WI38 (cell line): ENCODE data around the gene REV3L.

Experiments used
- H3K4me3 ChIP-seq: 2 replicates; pipeline ENCODE4 v1.5.1; 2011; ENCODE audit warnings: low read depth, mild to moderate bottlenecking, control low read depth, low read length
- TF ChIP-seq, protein P1 (sequence below): IDR thresholded peaks from 2 replicates; pipeline ENCODE4 v1.5.1; 2012; ENCODE audit warnings: low read depth, mild to moderate bottlenecking, control low read depth, low read length

The REV3L gene

GRCh38 chr6:111462770-111463391 lies 20.1 kb downstream of the REV3L start:
- no peak overlapping the region for H3K4me3 ChIP-seq
- TF ChIP-seq, protein P1, sequence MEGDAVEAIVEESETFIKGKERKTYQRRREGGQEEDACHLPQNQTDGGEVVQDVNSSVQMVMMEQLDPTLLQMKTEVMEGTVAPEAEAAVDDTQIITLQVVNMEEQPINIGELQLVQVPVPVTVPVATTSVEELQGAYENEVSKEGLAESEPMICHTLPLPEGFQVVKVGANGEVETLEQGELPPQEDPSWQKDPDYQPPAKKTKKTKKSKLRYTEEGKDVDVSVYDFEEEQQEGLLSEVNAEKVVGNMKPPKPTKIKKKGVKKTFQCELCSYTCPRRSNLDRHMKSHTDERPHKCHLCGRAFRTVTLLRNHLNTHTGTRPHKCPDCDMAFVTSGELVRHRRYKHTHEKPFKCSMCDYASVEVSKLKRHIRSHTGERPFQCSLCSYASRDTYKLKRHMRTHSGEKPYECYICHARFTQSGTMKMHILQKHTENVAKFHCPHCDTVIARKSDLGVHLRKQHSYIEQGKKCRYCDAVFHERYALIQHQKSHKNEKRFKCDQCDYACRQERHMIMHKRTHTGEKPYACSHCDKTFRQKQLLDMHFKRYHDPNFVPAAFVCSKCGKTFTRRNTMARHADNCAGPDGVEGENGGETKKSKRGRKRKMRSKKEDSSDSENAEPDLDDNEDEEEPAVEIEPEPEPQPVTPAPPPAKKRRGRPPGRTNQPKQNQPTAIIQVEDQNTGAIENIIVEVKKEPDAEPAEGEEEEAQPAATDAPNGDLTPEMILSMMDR: no peak

DNA sequence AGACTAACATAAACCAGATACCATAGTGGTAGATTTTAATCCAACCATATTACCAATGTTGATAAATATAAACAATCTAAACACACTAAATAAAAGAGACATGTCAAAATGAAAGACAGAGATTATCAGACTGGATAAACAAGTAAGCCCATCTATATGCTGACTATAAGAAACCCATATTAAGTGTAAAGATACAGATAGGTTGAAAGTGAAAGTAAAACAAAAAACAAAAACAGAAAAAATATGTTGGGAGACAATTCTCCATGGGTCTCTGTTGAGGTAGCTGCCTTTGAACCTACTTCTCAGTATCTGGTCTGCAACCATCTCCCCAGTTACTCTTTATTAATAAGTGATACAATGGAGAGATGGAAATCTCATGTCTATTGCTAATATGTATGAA lies 21.2 kb downstream of the REV3L start:
- TF ChIP-seq, protein P1: no peak
- H3K4me3 ChIP-seq: peak overlapping the region; percentile 19

DNA sequence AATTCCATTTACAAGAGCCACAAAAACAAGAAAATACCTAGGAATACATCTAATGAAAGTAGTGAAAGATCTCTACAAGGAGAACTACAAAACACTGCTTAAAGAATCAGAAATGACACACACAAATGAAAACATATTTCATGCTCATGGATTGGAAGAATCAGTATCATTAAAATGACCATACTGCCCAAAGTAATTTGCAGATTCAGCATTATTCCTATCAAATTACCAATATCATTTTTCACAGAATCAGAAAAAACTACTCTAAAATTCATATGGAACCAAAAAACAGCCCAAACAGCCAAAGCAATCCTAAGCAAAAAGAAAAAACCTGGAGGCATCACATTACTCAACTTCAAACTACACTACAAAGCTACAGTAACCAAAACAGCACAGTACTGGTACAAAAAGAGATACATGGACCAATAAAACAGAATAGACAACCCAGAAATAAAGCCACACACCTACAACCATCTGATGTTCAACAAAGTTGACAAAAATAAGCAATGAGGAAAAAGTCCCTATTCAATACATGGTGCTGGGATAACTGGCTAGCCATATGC lies 24.3 kb downstream of the REV3L start:
- H3K4me3 ChIP-seq: no peak overlapping the region
- TF ChIP-seq, protein P1: no peak

- TF ChIP-seq, protein P1: no peak
Observed at GRCh38 chr6:111456208-111456607, 26.8 kb downstream of the REV3L start.

DNA sequence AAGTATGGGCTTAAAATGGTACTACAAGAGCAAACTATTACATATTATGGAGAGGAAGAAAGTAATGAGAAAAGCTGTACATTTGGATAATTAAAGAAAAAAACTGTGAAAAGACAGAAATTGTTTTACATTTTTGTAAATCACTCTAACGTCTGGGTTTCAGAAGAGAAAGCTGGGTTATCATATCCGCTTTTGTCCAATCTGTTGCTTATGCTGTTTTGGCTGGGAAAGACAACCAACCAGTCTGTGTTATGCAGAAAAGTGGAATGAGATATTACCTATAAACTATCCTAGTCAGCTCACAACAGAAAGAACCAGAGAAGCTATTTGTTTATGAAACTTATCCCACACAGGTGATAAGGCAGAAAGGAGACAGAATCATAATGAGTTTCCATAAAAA lies 32.4 kb downstream of the REV3L start:
- no peak overlapping the region for H3K4me3 ChIP-seq
- TF ChIP-seq, protein P1: no peak

More at GRCh38 chr6:111456208-111456607, 26.8 kb downstream of the REV3L start:
- no peak overlapping the region for H3K4me3 ChIP-seq

GRCh38 chr6:111450087-111450486 lies 32.9 kb downstream of the REV3L start:
- TF ChIP-seq, protein P1: no peak
- H3K4me3 ChIP-seq: no peak overlapping the region

GRCh38 chr6:111449129-111449528 lies 33.9 kb downstream of the REV3L start:
- TF ChIP-seq, protein P1: no peak
- H3K4me3 ChIP-seq: no peak overlapping the region
